Measurements from ENCODE around the gene GOSR2.
A peak's percentile ranks its signal among the peaks of the same experiment; 100 is the strongest.
"Not testable (repeated sequence)": the region's sequence is repeated elsewhere in the genome, so short reads cannot be mapped to it uniquely, and the experiment has no call there.

The GOSR2 gene

GRCh38 chr17:46929413-46929812 lies 6.5 kb downstream of the GOSR2 start:
- no peak for DNase-seq

DNA sequence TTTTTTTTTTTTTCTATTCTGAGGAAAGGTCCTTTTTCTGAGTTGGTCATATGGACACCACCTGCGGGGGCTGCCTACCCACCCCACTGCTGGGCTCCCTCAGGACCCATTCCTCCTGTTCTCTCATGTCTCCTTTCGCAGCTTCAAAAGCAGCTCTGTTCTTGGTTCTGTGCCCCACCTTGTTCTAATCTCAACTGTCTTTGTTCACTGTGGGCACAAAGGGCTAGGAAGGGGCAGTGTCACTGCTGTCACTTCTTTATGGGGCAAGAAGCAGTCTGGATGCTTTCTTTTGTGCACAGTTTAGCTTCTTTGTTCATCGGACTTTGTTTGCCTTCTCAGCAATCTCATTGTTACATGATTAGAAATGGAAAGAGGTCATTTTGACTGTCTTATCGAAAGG lies 7.1 kb downstream of the GOSR2 start:
- no peak for DNase-seq

DNA sequence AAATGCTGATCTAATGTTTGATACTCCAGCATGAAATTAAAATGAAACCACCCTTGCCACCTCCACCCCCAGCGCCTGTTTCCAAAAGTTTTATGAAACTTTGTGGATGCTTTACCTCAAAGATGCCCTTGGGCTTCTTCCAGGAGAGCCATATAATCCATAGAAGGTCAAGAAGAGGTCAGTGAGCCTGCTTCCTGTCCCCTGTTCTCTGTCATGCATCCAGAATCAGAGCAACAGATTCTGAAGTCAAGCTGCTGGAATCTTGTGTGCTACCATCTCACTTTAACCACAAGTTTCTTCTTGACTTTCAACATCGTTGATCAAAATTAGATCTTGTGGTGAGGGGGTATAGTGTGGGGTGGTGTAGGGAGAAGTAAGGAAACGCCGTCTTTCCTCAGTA lies 8.6 kb downstream of the GOSR2 start:
- DNase-seq, result no peak

GRCh38 chr17:46935658-46936266 lies 12.8 kb downstream of the GOSR2 start:
- DNase-seq, result no peak

GRCh38 chr17:46940692-46941404 lies 17.9 kb downstream of the GOSR2 start:
- DNase-seq, result peak in 41 of 51 donors; percentile 9 to 82 (median 59)

DNA sequence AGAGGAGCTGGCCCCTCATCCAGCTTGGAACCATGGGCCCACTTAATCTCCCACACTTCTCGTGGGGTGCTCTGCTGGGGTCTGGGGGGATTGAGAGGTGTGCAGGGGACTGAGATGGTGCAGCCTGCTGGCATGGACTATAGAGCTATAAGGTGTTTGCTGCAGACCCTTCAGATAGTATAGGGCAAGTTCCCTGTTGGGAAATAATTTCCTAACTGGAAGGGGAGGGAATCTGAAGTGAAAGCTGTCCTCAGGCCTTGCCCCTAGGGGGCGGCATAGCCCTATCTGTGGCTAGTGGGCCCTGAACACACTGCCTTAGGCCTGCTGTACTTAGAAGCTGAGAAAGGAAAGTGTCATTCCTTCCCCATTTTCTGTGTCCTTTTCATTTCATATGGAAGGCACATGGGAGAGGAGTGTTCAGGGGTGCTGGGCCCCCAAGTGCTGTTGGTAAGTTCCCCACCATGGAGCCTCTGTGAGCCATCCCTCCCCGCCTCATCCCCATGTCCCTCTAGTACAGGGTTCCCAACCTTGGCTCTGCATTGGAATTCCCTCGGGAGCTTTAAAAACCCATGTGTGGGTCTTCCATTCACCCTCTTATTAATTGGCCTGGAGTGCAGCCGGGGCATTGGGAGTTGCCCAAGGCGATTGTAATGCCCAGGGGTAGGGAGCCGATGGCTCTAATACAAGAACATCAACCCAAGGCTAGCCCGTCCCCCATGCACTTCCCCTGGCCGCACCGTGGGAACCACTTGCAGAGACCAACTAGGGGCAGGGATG lies 19.7 kb downstream of the GOSR2 start:
- peak in 38 of 51 donors; percentile 9 to 75 (median 44) for DNase-seq

DNA sequence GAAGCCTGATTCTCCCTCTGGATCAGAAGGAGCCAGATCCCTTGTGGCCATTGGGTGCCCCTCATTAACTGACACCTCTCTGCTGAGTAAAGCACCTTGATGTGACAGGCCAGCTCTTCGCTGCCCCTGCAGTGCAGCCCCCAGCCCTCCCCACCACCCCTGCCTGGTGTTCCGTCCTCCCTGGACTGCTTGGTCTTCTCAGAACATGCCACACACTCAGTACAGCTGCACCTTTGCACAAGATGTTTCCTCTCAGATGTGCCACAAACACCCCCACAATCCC lies 20.2 kb downstream of the GOSR2 start:
- peak in 1 of 51 donors; percentile 35 for DNase-seq

GRCh38 chr17:46943501-46944393 lies 20.8 kb downstream of the GOSR2 start:
- peak in 30 of 51 donors; percentile 8 to 69 (median 31) for DNase-seq

- DNase-seq, result no peak
These were observed 22.0 kb downstream of the GOSR2 start for GRCh38 chr17:46944931-46945330.

DNA sequence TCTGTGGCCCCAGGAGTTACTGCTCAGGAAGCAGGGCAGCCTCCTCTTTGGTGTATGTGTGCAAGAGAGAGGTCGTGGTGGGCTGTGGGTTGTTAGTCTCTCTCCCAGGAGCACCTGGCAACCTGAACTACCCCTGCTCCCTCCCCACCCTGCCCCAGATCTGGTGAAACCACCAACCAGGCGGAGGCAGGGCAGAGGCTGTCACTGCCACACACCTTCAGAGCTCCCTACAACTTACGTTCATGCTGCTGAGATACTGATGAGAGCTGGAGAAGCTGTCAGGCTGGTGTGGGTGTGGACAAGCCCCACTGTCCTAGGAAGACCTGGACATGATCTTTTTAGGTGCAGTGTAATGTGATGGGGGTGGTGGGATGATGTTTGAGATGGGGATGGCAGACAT lies 24.3 kb downstream of the GOSR2 start:
- no peak for DNase-seq

DNA sequence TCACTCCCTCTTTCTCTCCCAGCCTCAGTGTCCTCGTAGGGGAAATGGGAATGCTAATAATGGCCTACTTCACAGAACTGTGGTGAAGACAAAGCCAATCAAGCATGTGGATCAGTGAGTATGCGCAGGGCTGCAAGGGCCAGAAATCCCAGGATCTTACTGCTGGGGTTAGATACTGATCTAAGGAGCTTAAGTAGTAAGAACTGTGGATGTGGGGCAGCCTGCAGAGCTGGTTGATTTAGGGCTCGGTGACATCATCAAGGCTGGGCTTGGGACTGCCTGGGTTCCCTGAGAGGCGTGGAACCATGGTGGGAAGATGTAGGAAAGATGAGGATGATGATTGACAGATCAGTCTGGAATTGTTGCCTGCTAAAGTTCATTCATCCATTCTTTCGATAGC lies 25.6 kb downstream of the GOSR2 start:
- no peak for DNase-seq

DNA sequence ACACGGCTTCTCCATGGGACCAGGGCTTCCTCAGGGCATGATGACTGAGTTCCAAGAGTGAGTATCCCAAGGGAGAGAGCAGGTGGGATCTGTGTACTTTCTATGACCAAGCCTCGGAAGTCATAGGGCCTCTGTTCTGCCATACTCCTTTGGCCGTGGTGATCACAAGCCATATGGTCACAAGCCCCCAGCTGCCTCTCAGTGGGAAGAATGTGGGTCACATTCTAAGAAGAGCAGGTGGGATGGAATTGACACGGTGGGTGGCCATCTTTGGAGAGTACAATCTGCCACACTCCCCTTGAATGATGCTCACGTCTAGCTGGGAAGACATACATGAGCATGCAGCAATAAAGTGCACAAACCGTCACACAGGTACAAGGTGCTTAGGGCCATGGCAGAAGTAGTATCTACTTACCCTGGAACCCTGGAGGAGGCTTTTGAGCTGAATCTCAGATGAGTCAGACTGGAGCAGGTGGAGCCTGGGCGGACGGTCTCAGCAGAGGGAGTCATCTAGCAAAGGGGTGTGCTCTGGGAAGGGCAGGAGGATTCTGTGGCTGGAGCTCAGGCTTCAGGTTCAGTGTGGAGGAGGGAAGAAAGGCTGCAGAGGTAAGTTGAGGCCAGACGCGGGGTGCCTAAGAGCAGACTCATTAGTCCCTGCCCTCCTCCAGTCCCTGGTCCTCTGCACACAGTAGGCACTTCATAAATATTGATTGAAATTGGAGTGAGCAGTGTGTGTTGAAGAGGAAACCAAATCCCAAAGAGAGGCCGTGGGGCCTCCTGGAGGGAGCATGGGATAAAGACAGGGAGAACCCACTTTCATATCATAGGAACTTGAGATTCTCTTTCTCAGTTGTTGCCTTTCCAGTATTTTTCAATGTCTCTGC lies 26.6 kb downstream of the GOSR2 start:
- DNase-seq, result peak in 2 of 51 donors; percentile 19 to 66

GRCh38 chr17:46950342-46950996 lies 27.5 kb downstream of the GOSR2 start:
- no peak for DNase-seq

- peak in 16 of 51 donors; percentile 6 to 88 (median 18) for DNase-seq
These were observed 28.1 kb downstream of the GOSR2 start for GRCh38 chr17:46950997-46951621.

DNA sequence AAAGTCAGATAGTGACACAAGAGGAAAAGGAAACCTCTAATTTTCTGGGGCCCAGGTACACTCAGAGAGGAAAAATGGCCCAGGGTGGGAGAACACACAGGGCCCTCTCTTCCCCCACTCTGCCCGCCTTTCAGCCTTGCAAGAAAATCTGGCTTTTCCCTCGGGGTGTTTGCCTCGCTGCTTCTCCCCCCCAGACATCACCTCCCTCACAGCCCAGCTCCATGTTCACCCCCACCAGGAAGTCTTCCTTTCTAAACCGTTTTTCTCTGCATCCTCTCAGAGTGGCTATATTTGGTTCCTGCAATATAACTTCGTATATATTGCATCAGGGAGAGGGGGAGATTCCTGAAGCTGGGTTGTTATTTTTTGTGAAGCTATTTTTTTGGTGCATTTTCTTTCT lies 28.7 kb downstream of the GOSR2 start:
- peak in 1 of 51 donors; percentile 47 for DNase-seq

DNA sequence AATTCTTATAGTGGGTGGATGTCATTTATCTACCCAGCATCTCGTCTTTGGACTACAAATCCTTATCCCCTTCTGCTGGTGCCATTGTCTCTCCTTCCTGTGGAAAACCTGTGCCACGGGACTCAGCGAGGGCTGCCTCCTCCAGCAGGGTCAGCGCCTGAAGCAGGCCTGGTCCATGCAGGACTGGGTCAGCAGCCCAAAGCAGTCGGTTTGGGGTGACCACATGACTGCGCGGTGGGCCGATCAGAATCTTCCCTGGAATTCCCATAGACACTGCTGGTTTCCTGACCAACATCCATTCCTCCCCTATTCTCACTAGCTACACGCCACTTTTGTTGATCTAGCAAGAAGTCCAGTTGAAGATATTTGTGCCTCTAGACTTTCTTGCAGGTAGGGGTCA lies 29.2 kb downstream of the GOSR2 start:
- DNase-seq, result no peak

GRCh38 chr17:46953191-46953590 lies 30.2 kb downstream of the GOSR2 start:
- not testable (repeated sequence) for DNase-seq

DNA sequence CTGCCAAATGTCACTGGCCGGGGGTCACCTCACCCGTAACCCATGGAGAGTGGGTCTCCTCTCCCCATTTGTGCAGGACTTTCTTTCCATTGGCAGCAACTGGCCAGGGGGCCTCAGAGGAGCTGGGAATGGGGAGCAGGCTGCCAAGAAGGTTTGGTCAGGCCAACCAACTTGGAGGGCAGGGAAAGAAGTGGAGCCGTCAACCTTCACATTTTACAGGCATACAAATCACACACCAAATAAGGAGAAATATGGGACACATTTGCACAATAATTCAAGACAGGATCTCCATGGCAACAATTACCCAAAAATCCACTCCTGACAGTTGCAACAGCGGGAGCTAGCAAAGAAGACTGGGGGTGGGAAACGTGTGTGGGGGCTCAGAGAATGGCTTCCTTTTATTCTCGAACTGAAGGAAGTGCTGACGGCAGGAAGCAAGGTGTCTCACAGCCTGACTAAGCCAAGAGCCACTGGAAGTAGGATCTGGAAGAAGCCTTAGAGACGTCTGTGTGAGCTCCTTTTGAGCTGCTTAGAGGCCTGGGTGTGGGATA lies 35.2 kb downstream of the GOSR2 start:
- DNase-seq, result peak in 3 of 51 donors; percentile 39 to 82 (median 39)

DNA sequence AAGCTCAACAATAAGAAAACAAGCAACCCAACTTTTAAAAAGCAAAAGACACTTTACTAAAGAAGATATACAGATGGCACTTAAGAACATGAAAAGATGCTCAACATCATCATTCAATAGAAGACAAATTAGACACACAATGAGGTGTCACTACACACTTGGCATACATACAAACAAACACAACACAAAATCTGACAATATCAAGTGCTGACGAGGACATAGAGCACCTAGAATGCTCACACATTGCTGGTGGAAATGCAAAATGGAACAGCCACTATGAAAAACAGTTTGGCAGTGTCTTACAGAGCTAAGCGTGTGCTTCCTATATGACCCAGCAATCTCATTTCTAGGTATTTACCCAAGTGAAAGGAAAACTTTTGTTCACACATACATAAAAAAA lies 37.2 kb downstream of the GOSR2 start:
- DNase-seq, result no peak
